A673 (cell line): ENCODE measurements around the gene PIK3C2B. TPM values are rescaled to one million over a fixed set of nuclear protein-coding genes. Genes with fewer than 3 reads are reported as not detected.
A peak's percentile ranks its signal among the peaks of the same experiment; 100 is the strongest.

Experiments used
- BruUV-seq: library from RNA; stranded (reverse); fragments of 400-500 nt; replicated peaks from 2 replicates; lab custom pipeline; 2021; lab: Mats Ljungman, UMichigan
- CTCF ChIA-PET: fragments of 300-600 bp; sonication (Branson Sonifier 250); formaldehyde crosslinking; loops from one replicate; lab custom pipeline; 2022; ENCODE audit warnings: antibody characterized with exemption; lab: Charles Lee
- POLR2A ChIA-PET: fragments of 300-600 bp; sonication (Branson Sonifier 250); formaldehyde crosslinking; loops from one replicate; lab custom pipeline; 2022; ENCODE audit warnings: antibody characterized with exemption; ENCODE audit not compliant: low non-redundant PET; lab: Charles Lee
- DNase-seq: peaks from one replicate; pipeline ENCODE4 v3.0.0-alpha.2; 2015; ENCODE audit warnings: low spot score
- H3K27ac ChIP-seq: fragments of 200-600 bp; sonication (generic); 2 replicates; pipeline ENCODE4 v1.5.1; 2016; ENCODE audit warnings: mixed run types, low read depth, mild to moderate bottlenecking, mixed read lengths, antibody characterized with exemption, low read length; ENCODE audit not compliant: poor library complexity, severe bottlenecking
- H3K27me3 ChIP-seq: fragments of 200-600 bp; sonication (generic); replicated peaks from 2 replicates; pipeline ENCODE4 v1.6.1; 2017; ENCODE audit warnings: mixed run types, low read depth, mild to moderate bottlenecking, mixed read lengths, antibody characterized with exemption, low read length; ENCODE audit not compliant: insufficient read depth, poor library complexity
- H3K36me3 ChIP-seq: fragments of 200-600 bp; sonication (generic); 2 replicates; pipeline ENCODE4 v1.6.1; 2016; ENCODE audit warnings: mixed run types, mild to moderate bottlenecking, mixed read lengths, antibody characterized with exemption, low read length; ENCODE audit not compliant: insufficient read depth, poor library complexity, severe bottlenecking
- H3K4me1 ChIP-seq: fragments of 200-600 bp; sonication (generic); 2 replicates; pipeline ENCODE4 v1.6.1; 2017; ENCODE audit warnings: mixed run types, mild to moderate bottlenecking, mixed read lengths, antibody characterized with exemption, low read length; ENCODE audit not compliant: insufficient read depth, poor library complexity, severe bottlenecking
- H3K4me3 ChIP-seq: fragments of 200-600 bp; sonication (generic); 2 replicates; pipeline ENCODE4 v1.5.1; 2016; ENCODE audit warnings: low read depth, mixed run types, mild to moderate bottlenecking, mixed read lengths, low read length; ENCODE audit not compliant: poor library complexity, severe bottlenecking
- H3K9me3 ChIP-seq: fragments of 200-600 bp; sonication (generic); 2 replicates; pipeline ENCODE4 v1.6.1; 2016; ENCODE audit warnings: mixed run types, low read depth, mild to moderate bottlenecking, mixed read lengths, antibody characterized with exemption, low read length; ENCODE audit not compliant: poor library complexity, severe bottlenecking
- EZH2 ChIP-seq: fragments of 200-600 bp; sonication (generic); IDR thresholded peaks from 2 replicates; pipeline ENCODE4 v1.6.1; 2017; ENCODE audit warnings: borderline replicate concordance, low read depth, mild to moderate bottlenecking, mixed read lengths, antibody characterized with exemption, low read length; ENCODE audit not compliant: poor library complexity, severe bottlenecking
- intact Hi-C: fragments of 100-400 bp; cut with micrococcal nuclease; formaldehyde crosslinking; loops from one replicate; pipeline ENCODE4 v1.10.0; 2022; ENCODE audit not compliant: unreplicated experiment
- total RNA-seq: library from RNA; stranded (reverse); gene quantifications from 2 replicates; pipeline ENCODE4 v1.2.3, GENCODE V29; 2021
- TF ChIP-seq, protein P1 (sequence below): fragments of 300-800, 200-600 bp; sonication (generic); conservative IDR thresholded peaks from 2 replicates; pipeline ENCODE4 v1.5.1; 2017; ENCODE audit warnings: low read depth, mild to moderate bottlenecking, antibody characterized with exemption, low read length, moderate library complexity, mixed read lengths

The PIK3C2B gene
- total RNA-seq, 1 experiment from 2014 or later, result 18.0 TPM

DNA sequence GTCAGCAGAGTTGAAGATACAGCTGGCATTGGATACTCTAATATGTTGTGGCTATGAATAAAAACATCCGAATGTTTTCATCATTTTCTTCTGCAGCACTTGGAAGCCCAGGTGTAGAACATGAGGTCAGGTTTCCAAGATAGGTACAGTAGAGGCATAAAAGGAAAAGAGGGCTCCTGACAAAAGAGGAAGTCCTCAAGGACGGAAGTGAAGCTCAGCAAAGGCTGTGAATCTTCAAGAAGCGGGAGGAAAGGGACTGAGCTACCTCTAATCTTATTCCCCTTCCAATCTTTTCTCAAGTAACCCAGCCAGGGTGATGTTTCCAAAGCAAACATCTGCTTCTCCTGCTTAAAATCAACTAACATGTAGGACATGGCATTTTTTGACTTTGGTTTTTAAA lies 4.4 kb upstream of the PIK3C2B start:
- Histone ChIP-seq H3K4me3 (no peak overlapping the region), H3K27ac (no peak overlapping the region), H3K4me1 (peaks cover 22% of the 10 kb centered on the region), H3K27me3 (no peaks in the 10 kb centered on the region), H3K36me3 (no peaks in the 10 kb centered on the region), H3K9me3 (no peaks in the 10 kb centered on the region)
- ChIA-PET POLR2A (no interaction called here), CTCF (interaction anchor here (5.3 kb wide), 1 partner anchor 52 kb away, joined by 71 read pairs; no protein-coding TSS in a partner anchor)
- BruUV-seq, result no TSS peak
- DNase-seq, result no peak
- intact Hi-C loops, result no loop called here
- TF ChIP-seq, protein P1, sequence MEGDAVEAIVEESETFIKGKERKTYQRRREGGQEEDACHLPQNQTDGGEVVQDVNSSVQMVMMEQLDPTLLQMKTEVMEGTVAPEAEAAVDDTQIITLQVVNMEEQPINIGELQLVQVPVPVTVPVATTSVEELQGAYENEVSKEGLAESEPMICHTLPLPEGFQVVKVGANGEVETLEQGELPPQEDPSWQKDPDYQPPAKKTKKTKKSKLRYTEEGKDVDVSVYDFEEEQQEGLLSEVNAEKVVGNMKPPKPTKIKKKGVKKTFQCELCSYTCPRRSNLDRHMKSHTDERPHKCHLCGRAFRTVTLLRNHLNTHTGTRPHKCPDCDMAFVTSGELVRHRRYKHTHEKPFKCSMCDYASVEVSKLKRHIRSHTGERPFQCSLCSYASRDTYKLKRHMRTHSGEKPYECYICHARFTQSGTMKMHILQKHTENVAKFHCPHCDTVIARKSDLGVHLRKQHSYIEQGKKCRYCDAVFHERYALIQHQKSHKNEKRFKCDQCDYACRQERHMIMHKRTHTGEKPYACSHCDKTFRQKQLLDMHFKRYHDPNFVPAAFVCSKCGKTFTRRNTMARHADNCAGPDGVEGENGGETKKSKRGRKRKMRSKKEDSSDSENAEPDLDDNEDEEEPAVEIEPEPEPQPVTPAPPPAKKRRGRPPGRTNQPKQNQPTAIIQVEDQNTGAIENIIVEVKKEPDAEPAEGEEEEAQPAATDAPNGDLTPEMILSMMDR, result no peak
- TF ChIP-seq EZH2, result no peak

GRCh38 chr1:204495777-204496176 lies 1.2 kb upstream of the PIK3C2B start:
- TF ChIP-seq EZH2, result no peak
- TF ChIP-seq, protein P1, result no peak
- no peak overlapping the region for H3K27ac ChIP-seq
- H3K4me3 ChIP-seq, result peak overlapping the region; percentile 94
- peaks cover 21% of the 10 kb centered on the region for H3K4me1 ChIP-seq
- H3K36me3 ChIP-seq, result no peaks in the 10 kb centered on the region
- ChIA-PET POLR2A (interaction anchor here (0.6 to 1.1 kb wide), 2 partner anchors 10 to 278 kb away, joined by 6 read pairs; no protein-coding TSS in a partner anchor), CTCF (no interaction called here)
- no peaks in the 10 kb centered on the region for H3K9me3 ChIP-seq
- no peaks in the 10 kb centered on the region for H3K27me3 ChIP-seq
- no peak for DNase-seq
- intact Hi-C loops, result loop anchor here (2.0 kb wide), 1 partner anchor 49 kb away; no protein-coding TSS in a partner anchor
- no TSS peak for BruUV-seq

- intact Hi-C loops, result loop anchor here (2.0 kb wide), 1 partner anchor 48 kb away; no protein-coding TSS in a partner anchor
- no peak for DNase-seq
- TF ChIP-seq EZH2, result no peak
- Histone ChIP-seq H3K27me3 (no peaks in the 10 kb centered on the region), H3K4me1 (peaks cover 21% of the 10 kb centered on the region), H3K4me3 (peak overlapping the region; percentile 94), H3K27ac (peak overlapping the region; percentile 83), H3K9me3 (no peaks in the 10 kb centered on the region), H3K36me3 (no peaks in the 10 kb centered on the region)
- no TSS peak for BruUV-seq
- ChIA-PET POLR2A (interaction anchor here (0.6 to 1.1 kb wide), 3 partner anchors 9 to 278 kb away, joined by 3 to 6 read pairs (median 6); no protein-coding TSS in a partner anchor), CTCF (interaction anchor here (0.9 to 3.1 kb wide), 4 partner anchors 39 to 97 kb away, joined by 3 to 24 read pairs (median 11); no protein-coding TSS in a partner anchor)
Observed at GRCh38 chr1:204495078-204495753, 611 bp upstream of the PIK3C2B start.
